OCI-LY1 (cell line): ENCODE measurements around the gene UNC5B.

Experiments used
- CTCF ChIP-seq: fragments of 200-600 bp; sonication (generic), shearing (Covaris generic); IDR thresholded peaks from 2 replicates; pipeline ENCODE4 v1.5.1; 2017; ENCODE audit warnings: mild to moderate bottlenecking, antibody characterized with exemption, low read length, moderate library complexity, mixed read lengths
- EZH2 ChIP-seq: fragments of 200-600 bp; sonication (generic), shearing (Covaris generic); IDR thresholded peaks from 2 replicates; pipeline ENCODE4 v1.8.0; 2017; ENCODE audit warnings: borderline replicate concordance, mixed run types, mild to moderate bottlenecking, antibody characterized with exemption, low read length, moderate library complexity, mixed read lengths

- TF ChIP-seq CTCF (no peak), EZH2 (no peak)
Measured at GRCh38 chr10:71290806-71291527, 78.6 kb downstream of the UNC5B start.
